A673 (cell line): ENCODE results near the gene GNG3. TPM values are rescaled to one million over a fixed set of nuclear protein-coding genes. Genes with fewer than 3 reads are reported as not detected.

ENCODE experiments used
- BruUV-seq: library from RNA; stranded (reverse); fragments of 400-500 nt; replicated peaks from 2 replicates; lab custom pipeline; 2021; lab: Mats Ljungman, UMichigan
- CTCF ChIA-PET: fragments of 300-600 bp; sonication (Branson Sonifier 250); formaldehyde crosslinking; loops from one replicate; lab custom pipeline; 2022; ENCODE audit warnings: antibody characterized with exemption; lab: Charles Lee
- POLR2A ChIA-PET: fragments of 300-600 bp; sonication (Branson Sonifier 250); formaldehyde crosslinking; loops from one replicate; lab custom pipeline; 2022; ENCODE audit warnings: antibody characterized with exemption; ENCODE audit not compliant: low non-redundant PET; lab: Charles Lee
- DNase-seq: peaks from one replicate; pipeline ENCODE4 v3.0.0-alpha.2; 2015; ENCODE audit warnings: low spot score
- H3K27ac ChIP-seq: fragments of 200-600 bp; sonication (generic); 2 replicates; pipeline ENCODE4 v1.5.1; 2016; ENCODE audit warnings: mixed run types, low read depth, mild to moderate bottlenecking, mixed read lengths, antibody characterized with exemption, low read length; ENCODE audit not compliant: poor library complexity, severe bottlenecking
- H3K27me3 ChIP-seq: fragments of 200-600 bp; sonication (generic); replicated peaks from 2 replicates; pipeline ENCODE4 v1.6.1; 2017; ENCODE audit warnings: mixed run types, low read depth, mild to moderate bottlenecking, mixed read lengths, antibody characterized with exemption, low read length; ENCODE audit not compliant: insufficient read depth, poor library complexity
- H3K36me3 ChIP-seq: fragments of 200-600 bp; sonication (generic); 2 replicates; pipeline ENCODE4 v1.6.1; 2016; ENCODE audit warnings: mixed run types, mild to moderate bottlenecking, mixed read lengths, antibody characterized with exemption, low read length; ENCODE audit not compliant: insufficient read depth, poor library complexity, severe bottlenecking
- H3K4me1 ChIP-seq: fragments of 200-600 bp; sonication (generic); 2 replicates; pipeline ENCODE4 v1.6.1; 2017; ENCODE audit warnings: mixed run types, mild to moderate bottlenecking, mixed read lengths, antibody characterized with exemption, low read length; ENCODE audit not compliant: insufficient read depth, poor library complexity, severe bottlenecking
- H3K4me3 ChIP-seq: fragments of 200-600 bp; sonication (generic); 2 replicates; pipeline ENCODE4 v1.5.1; 2016; ENCODE audit warnings: low read depth, mixed run types, mild to moderate bottlenecking, mixed read lengths, low read length; ENCODE audit not compliant: poor library complexity, severe bottlenecking
- H3K9me3 ChIP-seq: fragments of 200-600 bp; sonication (generic); 2 replicates; pipeline ENCODE4 v1.6.1; 2016; ENCODE audit warnings: mixed run types, low read depth, mild to moderate bottlenecking, mixed read lengths, antibody characterized with exemption, low read length; ENCODE audit not compliant: poor library complexity, severe bottlenecking
- CTCF ChIP-seq: fragments of 300-800, 200-600 bp; sonication (generic); conservative IDR thresholded peaks from 2 replicates; pipeline ENCODE4 v1.5.1; 2017; ENCODE audit warnings: low read depth, mild to moderate bottlenecking, antibody characterized with exemption, low read length, moderate library complexity, mixed read lengths
- EZH2 ChIP-seq: fragments of 200-600 bp; sonication (generic); IDR thresholded peaks from 2 replicates; pipeline ENCODE4 v1.6.1; 2017; ENCODE audit warnings: borderline replicate concordance, low read depth, mild to moderate bottlenecking, mixed read lengths, antibody characterized with exemption, low read length; ENCODE audit not compliant: poor library complexity, severe bottlenecking
- intact Hi-C: fragments of 100-400 bp; cut with micrococcal nuclease; formaldehyde crosslinking; loops from one replicate; pipeline ENCODE4 v1.10.0; 2022; ENCODE audit not compliant: unreplicated experiment
- total RNA-seq: library from RNA; stranded (reverse); gene quantifications from 2 replicates; pipeline ENCODE4 v1.2.3, GENCODE V29; 2021

Gene GNG3
- total RNA-seq, 1 experiment from 2014 or later: 0.45 TPM

DNA sequence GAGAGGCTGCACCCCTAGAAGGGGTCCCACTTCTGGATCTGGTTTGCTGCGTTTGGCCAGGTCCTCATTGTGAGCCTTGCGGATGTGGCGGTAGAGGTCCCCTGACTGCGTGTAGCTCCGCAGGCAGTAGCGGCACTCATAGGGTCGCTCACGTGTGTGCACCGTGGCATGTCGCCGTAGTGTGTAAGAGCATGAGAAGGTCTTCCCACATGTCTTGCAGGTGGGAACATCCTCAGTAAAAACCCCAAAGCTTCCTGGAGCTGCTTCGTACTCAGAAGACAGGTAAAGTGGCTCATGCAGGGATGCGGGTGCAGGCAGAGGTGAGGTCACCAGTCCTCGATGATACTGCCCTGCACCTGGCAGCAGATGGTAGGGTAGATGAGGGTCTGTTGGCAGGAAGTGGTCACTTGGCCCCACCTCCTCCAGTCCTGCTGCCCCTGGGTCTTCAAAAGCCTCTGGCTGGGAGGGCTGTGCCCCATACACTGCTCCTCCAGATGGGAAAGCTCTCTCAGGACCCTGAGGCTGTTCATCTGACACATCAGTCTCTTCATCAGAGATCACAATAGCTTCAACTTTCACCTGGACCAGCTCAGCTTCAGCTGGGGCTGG, 44.8 kb downstream of the GNG3 start:
- Histone ChIP-seq H3K27me3 (no peaks in the 10 kb centered on the region), H3K27ac (no peak overlapping the region), H3K36me3 (peaks cover 4% of the 10 kb centered on the region), H3K4me1 (peaks cover 6% of the 10 kb centered on the region), H3K9me3 (no peaks in the 10 kb centered on the region), H3K4me3 (no peak overlapping the region)
- TF ChIP-seq EZH2: no peak
- no peak for TF ChIP-seq CTCF
- ChIA-PET CTCF (no interaction called here), POLR2A (no interaction called here)
- no peak for DNase-seq
- intact Hi-C loops: no loop called here
- no TSS peak for BruUV-seq

DNA sequence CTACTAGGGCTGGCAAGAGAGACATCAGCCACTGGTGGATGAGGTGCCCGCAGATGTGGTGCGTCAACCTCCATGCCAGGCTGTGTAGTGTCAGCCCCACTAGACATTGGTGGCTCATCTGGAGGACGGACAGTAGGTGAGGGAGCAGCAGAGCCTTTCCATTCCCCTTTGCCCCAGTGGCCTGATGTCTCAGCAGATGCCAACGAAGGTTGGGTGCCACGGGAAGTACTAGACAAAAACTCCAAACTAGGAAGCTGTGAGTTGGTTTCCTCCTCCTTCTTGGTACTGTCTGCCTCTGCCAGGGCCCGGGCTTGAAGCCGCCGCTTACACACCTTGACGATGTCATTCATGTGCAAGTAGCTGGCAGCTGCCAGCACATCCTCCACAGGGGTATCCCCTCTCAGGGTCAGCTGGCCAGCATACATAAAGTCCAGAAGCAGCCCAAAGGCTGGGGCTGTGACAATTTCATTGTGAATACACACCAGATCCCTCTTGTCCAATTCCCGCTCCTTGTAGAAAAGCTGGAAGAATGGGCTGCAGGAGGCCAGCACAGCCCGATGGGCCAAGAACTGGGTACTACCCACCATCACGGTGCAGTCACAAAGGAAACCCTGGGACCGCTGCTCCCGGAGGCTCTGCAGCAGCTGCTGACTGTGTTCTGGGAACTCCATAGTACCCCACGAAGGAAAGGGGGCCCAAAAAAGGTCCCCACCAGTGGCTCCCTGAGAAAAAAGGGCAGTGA, 45.7 kb downstream of the GNG3 start:
- Histone ChIP-seq H3K36me3 (peaks cover 4% of the 10 kb centered on the region), H3K27ac (peak overlapping the region; percentile 88), H3K4me3 (peak overlapping the region; percentile 62), H3K27me3 (no peaks in the 10 kb centered on the region), H3K4me1 (peaks cover 6% of the 10 kb centered on the region), H3K9me3 (no peaks in the 10 kb centered on the region)
- POLR2A ChIA-PET: interaction anchor here (0.5 to 1.1 kb wide), 6 partner anchors 18 to 1109 kb away, joined by 3 to 23 read pairs (median 5); partner anchors contain the start of genes C11orf98, CSKMT, HNRNPUL2 and TAF6L
- TSS peak; percentile 85 for BruUV-seq
- DNase-seq: no peak
- TF ChIP-seq EZH2: no peak
- no peak for TF ChIP-seq CTCF
- CTCF ChIA-PET: interaction anchor here (0.6 to 1.4 kb wide), 4 partner anchors 33 to 358 kb away, joined by 3 to 6 read pairs (median 4); partner anchors contain the start of gene SLC3A2
- intact Hi-C loops: no loop called here

DNA sequence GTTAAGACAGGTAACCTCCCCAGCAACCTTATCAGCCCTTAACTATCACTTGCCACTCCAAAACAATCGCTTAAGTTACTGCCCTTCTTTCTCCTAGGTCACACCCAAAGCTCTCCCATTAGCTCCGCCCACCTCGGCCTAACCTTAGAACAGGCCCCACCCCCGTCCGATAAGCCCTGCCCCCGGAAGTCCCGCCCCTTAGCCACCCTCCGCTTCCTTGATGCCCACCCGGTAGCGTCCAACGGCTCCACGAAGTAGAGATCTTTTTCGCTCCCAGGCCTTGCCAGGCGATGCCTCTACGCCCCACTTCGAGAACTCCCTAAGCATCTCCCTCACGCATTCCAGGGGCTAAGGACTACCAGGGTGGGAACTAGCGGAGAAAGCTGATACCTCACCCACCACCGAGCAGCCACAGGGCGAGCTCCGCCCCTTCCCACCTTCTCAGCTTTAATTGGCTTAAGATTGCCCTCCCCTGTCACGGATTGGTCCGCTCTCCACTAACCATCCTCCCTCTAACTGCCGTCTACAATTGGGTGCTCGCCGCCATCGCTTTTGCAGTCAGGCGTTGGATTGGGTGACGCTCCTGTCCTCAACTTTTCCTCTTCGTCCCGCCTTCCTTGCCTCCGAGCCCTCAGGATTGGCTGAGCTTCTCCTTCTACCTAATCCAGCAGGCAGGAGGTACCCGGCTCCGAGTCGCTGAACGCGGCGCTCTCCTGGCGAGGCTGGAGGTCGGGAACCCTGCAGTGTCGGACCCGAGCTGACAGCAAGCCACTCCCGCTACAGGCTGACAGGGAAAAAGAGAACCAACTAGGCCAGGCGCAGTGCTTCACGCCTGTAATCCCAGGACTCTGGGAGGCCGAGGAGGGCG, 46.5 kb downstream of the GNG3 start, which contains the start of gene ZBTB3:
TSS of gene ZBTB3 (minus strand) at position 425 of the 868 bp plus-strand sequence. CDS start 496 bp downstream, outside the sequence.
- Histone ChIP-seq H3K36me3 (peaks cover 4% of the 10 kb centered on the region), H3K27me3 (no peaks in the 10 kb centered on the region), H3K27ac (peak within 1 kb of the TSS; percentile 88), H3K4me3 (peak within 1 kb of the TSS; percentile 62), H3K9me3 (no peaks in the 10 kb centered on the region), H3K4me1 (peaks cover 6% of the 10 kb centered on the region)
- no peak for TF ChIP-seq EZH2
- TF ChIP-seq CTCF: no peak
- no TSS peak for BruUV-seq
- intact Hi-C loops: no loop called here
- peak; percentile 100 for DNase-seq
- ChIA-PET CTCF (interaction anchor here (0.6 to 1.4 kb wide), 6 partner anchors 13 to 359 kb away, joined by 3 to 6 read pairs (median 4); partner anchors contain the start of genes SLC3A2 and TAF6L), POLR2A (interaction anchor here (0.5 to 1.1 kb wide), 9 partner anchors 17 to 1108 kb away, joined by 3 to 23 read pairs (median 4); partner anchors contain the start of genes C11orf98, CSKMT, HNRNPUL2 and STX5)
